Stomach smooth muscle (tissue), 2 donors: ENCODE measurements around the gene SAE1.

Experiments used
- H3K27ac ChIP-seq: one replicate; pipeline ENCODE4 v1.7.0; 2013; ENCODE audit warnings: mild to moderate bottlenecking, low read length, inconsistent platforms
- H3K27me3 ChIP-seq, 2 donors: one replicate each; pipeline ENCODE4 v1.7.0; 2013; ENCODE audit warnings: low read length in 2 of 2; ENCODE audit not compliant: insufficient read depth in 2 of 2, control insufficient read depth in 1 of 2
- H3K36me3 ChIP-seq, 2 donors: one replicate each; pipeline ENCODE4 v1.7.0; 2013; ENCODE audit warnings: low read length in 2 of 2; ENCODE audit not compliant: control insufficient read depth in 2 of 2, insufficient read depth in 2 of 2
- H3K4me1 ChIP-seq: one replicate; pipeline ENCODE4 v1.7.0; 2013; ENCODE audit warnings: low read length; ENCODE audit not compliant: control insufficient read depth, insufficient read depth
- H3K4me3 ChIP-seq, 2 donors: one replicate each; pipeline ENCODE4 v1.7.0; 2013; ENCODE audit warnings: low read length in 2 of 2
- H3K9ac ChIP-seq, 2 donors: one replicate each; pipeline ENCODE4 v1.7.0; 2013; ENCODE audit warnings: low read length in 2 of 2, mild to moderate bottlenecking in 1 of 2
- H3K9me3 ChIP-seq, 2 donors: one replicate each; pipeline ENCODE4 v1.7.0; 2013; ENCODE audit warnings: low read length in 2 of 2; ENCODE audit not compliant: control insufficient read depth in 2 of 2
- donor health status: healthy.
- donor health status: Pancreatic carcinoma.

SAE1 gene

GRCh38 chr19:47188507-47189033 lies 57.9 kb downstream of the SAE1 start:
- Histone ChIP-seq H3K9me3 (no peaks in the 10 kb centered on the region), H3K4me1 (peaks cover 51% of the 10 kb centered on the region), H3K9ac (no peak overlapping the region), H3K27ac (peak overlapping the region; percentile 77), H3K27me3 (no peaks in the 10 kb centered on the region), H3K4me3 (no peak overlapping the region), H3K36me3 (peaks cover 0 to 4% of the 10 kb centered on the region in 2 donors)

DNA sequence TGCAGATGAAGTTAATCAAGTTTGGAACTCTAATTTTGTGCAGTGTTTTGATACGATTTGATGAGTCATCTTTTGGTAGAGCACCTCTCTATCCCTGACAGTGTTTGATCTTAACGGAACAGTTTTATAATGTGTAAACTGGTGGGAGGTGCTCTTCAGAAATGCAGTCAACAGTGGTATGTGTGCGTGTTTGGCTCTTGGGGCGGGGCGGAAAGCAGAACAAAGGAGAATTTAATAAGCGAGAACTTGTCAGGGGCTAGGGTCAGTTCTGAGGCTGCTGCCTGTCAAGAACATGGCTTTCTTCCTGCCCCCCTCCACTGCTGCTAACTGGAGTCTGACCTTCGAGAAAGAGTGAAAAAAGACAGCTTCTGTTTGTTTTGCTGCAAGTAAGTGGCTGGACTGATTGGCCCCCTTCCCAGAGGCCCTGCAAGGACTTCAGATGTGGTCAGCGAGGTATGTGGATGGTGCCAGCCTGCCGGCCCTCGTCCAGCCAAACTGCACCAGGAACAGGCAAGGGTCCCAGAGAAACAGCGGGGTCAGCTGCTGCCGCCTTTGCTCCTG lies 59.6 kb downstream of the SAE1 start:
- Histone ChIP-seq H3K36me3 (peaks cover 0 to 2% of the 10 kb centered on the region in 2 donors), H3K27ac (peak overlapping the region; percentile 77), H3K9me3 (no peaks in the 10 kb centered on the region), H3K27me3 (no peaks in the 10 kb centered on the region), H3K4me3 (peak overlapping the region; percentile 55 to 56), H3K4me1 (peaks cover 51% of the 10 kb centered on the region), H3K9ac (peak overlapping the region; percentile 43 to 52)

DNA sequence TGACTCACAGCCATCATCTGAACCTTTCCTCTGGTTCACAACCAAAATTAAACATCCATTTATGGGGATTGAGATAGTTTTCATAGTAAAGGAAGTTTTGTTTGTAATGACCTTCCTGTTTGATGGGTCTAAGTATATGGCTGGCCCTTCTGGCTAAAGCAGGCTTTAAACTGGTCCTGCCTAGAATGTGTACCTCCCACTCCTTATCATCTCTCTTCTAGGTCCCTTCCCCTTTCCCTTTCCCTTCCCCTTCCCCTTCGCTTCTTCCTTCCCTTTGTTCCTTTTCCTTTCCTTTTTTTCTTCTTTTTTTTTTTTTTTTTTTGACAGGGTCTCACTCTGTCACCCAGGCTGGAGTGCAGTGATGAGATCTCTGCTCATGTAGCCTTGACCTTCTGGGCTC lies 64.8 kb downstream of the SAE1 start:
- Histone ChIP-seq H3K9me3 (no peaks in the 10 kb centered on the region), H3K27me3 (no peaks in the 10 kb centered on the region), H3K4me3 (no peak overlapping the region), H3K4me1 (peaks cover 12% of the 10 kb centered on the region), H3K27ac (no peak overlapping the region), H3K9ac (no peak overlapping the region), H3K36me3 (peaks cover 12 to 21% of the 10 kb centered on the region in 2 donors)

GRCh38 chr19:47197141-47197540 lies 66.5 kb downstream of the SAE1 start:
- Histone ChIP-seq H3K36me3 (peaks cover 14 to 18% of the 10 kb centered on the region in 2 donors), H3K27ac (no peak overlapping the region)

GRCh38 chr19:47200530-47200929 lies 69.9 kb downstream of the SAE1 start:
- Histone ChIP-seq H3K27me3 (no peaks in the 10 kb centered on the region), H3K4me3 (no peak overlapping the region), H3K27ac (no peak overlapping the region), H3K4me1 (no peaks in the 10 kb centered on the region), H3K9ac (no peak overlapping the region), H3K36me3 (peaks cover 32 to 36% of the 10 kb centered on the region in 2 donors), H3K9me3 (no peaks in the 10 kb centered on the region)

More at GRCh38 chr19:47197141-47197540, 66.5 kb downstream of the SAE1 start:
- Histone ChIP-seq H3K9ac (no peak overlapping the region), H3K27me3 (no peaks in the 10 kb centered on the region), H3K4me3 (no peak overlapping the region), H3K4me1 (no peaks in the 10 kb centered on the region), H3K9me3 (no peaks in the 10 kb centered on the region)

DNA sequence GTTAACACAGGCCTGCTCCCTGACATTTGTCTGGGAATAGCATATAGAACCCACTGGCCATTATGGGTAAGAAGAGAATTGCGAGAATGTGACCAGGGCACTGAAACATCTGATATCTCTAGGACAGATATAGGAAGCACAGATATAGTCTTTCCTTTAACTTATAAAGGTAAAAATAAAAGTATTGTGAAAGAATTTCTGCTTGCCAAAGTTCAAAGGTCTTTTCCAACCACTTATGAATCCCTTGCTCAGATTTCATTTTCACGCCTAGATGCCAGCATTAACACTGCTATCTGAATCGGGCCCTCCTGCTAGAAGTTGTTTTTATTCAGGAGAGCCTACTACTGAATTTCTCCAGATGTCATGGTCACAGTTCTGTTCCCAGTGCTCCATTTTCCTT lies 72.6 kb downstream of the SAE1 start:
- Histone ChIP-seq H3K27me3 (no peaks in the 10 kb centered on the region), H3K27ac (no peak overlapping the region), H3K36me3 (peaks cover 30 to 42% of the 10 kb centered on the region in 2 donors)

GRCh38 chr19:47209319-47210179 lies 78.9 kb downstream of the SAE1 start:
- peaks cover 18 to 41% of the 10 kb centered on the region in 2 donors for H3K36me3 ChIP-seq
- H3K4me3 ChIP-seq = no peak overlapping the region
- H3K9ac ChIP-seq = no peak overlapping the region
- peak overlapping the region; percentile 46 for H3K27ac ChIP-seq
- H3K4me1 ChIP-seq = peaks cover 14% of the 10 kb centered on the region
- no peaks in the 10 kb centered on the region for H3K9me3 ChIP-seq
- no peaks in the 10 kb centered on the region for H3K27me3 ChIP-seq

More for the DNA sequence above, 72.6 kb downstream of the SAE1 start:
- H3K4me1 ChIP-seq = no peaks in the 10 kb centered on the region
- no peak overlapping the region for H3K4me3 ChIP-seq
- H3K9ac ChIP-seq = no peak overlapping the region
- H3K9me3 ChIP-seq = no peaks in the 10 kb centered on the region

- Histone ChIP-seq H3K9me3 (no peaks in the 10 kb centered on the region), H3K9ac (no peak overlapping the region), H3K36me3 (peaks cover 13 to 36% of the 10 kb centered on the region in 2 donors), H3K27me3 (no peaks in the 10 kb centered on the region), H3K4me3 (no peak overlapping the region), H3K27ac (peak overlapping the region; percentile 46), H3K4me1 (peaks cover 14% of the 10 kb centered on the region)
These were observed 79.5 kb downstream of the SAE1 start for GRCh38 chr19:47210180-47210490.

DNA sequence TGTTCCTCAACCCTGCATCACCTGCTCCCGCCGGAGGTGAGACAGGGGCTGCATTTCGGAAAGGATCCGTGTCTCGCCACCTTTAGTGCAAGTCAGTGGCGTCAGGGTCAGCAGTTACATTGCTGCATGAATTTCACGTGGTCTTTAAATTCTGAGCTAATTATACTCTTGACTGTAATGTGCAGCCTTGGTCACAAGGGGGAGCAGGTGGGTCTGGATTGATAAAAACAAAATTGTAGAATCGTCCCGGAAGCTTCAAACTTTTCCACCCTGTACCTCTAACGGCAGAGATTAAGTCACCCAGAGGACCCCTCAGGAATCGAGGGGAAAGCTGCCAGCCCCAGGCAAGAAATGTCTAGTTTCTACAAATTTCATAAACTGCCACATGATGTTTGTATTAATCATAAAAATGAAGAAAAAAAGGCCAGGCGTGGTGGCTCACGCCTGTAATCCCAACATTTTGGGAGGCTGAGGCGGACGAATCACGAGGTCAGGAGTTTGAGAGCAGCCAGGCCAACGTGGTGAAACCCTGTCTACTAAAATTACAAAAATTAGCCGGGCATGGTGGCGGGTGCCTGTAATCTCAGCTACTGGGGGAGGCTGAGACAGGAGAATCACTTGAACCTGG lies 80.2 kb downstream of the SAE1 start:
- Histone ChIP-seq H3K4me3 (no peak overlapping the region), H3K9me3 (no peaks in the 10 kb centered on the region), H3K9ac (peak overlapping the region in 1 of 2 donors; percentile 42), H3K27me3 (no peaks in the 10 kb centered on the region), H3K4me1 (peaks cover 14% of the 10 kb centered on the region), H3K27ac (peak overlapping the region; percentile 46), H3K36me3 (peaks cover 11 to 30% of the 10 kb centered on the region in 2 donors)

DNA sequence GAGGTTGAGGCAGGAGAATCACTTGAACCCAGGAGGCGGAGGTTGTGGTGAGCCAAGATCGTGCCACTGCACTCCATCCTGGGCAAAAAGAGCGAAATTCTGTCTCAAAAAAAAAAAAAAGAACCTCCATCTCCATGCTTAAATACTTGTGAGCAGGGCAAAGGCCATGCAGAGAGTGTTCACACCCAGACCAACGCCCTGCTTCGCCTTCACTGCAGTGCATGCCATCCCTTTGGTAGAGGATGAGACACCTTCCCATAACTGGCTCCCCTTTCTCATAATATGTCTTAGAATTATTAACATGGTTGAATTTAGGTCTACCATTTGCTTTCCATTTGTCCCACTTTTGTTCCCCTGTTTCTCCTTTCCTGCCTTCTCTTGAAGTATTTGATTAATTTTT lies 84.9 kb downstream of the SAE1 start:
- peaks cover 2% of the 10 kb centered on the region in 2 donors for H3K36me3 ChIP-seq
- no peak overlapping the region for H3K27ac ChIP-seq
- peaks cover 4% of the 10 kb centered on the region for H3K4me1 ChIP-seq
- no peak overlapping the region for H3K4me3 ChIP-seq
- no peaks in the 10 kb centered on the region for H3K27me3 ChIP-seq
- H3K9ac ChIP-seq = no peak overlapping the region
- no peaks in the 10 kb centered on the region for H3K9me3 ChIP-seq
